HG02678 (cell line): Measurements from ENCODE around the gene DLK2.
"Not testable (repeated sequence)": the region's sequence is repeated elsewhere in the genome, so short reads cannot be mapped to it uniquely, and the experiment has no call there.

Experiments used
- ATAC-seq: cut with Tn5 transposase; IDR thresholded peaks from one replicate; pipeline ENCODE4 v1.9.1; 2021; ENCODE audit warnings: mild to moderate bottlenecking, moderate library complexity; ENCODE audit not compliant: unreplicated experiment

DLK2 gene

GRCh38 chr6:43428112-43428570, 27.2 kb downstream of the DLK2 start:
- ATAC-seq = no peak

DNA sequence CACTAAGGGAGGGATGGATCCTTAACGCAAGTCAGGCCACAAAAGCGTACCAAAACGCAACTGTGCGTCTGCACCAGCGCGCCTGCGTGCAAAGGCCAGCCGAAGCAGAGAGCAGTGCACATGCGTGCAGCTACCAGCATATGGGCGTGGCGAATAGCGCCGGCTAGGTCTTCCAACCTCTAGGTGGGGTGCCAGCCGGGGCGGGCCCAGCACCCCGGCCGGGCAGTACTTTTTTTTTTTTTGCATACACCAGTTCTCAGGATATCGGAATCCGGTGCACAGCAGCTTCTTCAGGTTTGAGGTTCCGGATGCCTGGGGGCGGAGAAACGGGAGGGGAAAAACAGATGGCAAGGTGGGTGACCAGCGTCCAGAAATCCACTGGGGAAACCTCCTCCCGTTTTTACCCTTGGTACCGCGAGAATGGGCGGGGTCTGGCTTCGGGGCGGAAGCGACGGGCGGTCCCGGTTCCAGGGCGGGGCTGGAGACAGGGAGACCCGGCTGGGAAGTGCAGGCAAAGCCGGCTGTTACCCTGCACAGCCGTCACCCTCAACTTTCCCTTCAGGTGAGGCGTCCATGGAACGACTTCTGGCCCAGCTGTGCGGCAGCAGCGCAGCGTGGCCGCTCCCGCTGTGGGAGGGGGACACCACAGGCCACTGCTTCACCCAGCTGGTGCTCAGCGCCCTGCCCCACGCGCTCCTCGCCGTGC, 27.8 kb downstream of the DLK2 start, which contains the start of gene ABCC10:
ABCC10 (plus strand) TSS at position 136 of the 706 bp plus-strand sequence; CDS start at position 574, 438 bp downstream.
- ATAC-seq = peak; percentile 92

- ATAC-seq = no peak
These were observed 28.4 kb downstream of the DLK2 start for GRCh38 chr6:43426928-43427405.

DNA sequence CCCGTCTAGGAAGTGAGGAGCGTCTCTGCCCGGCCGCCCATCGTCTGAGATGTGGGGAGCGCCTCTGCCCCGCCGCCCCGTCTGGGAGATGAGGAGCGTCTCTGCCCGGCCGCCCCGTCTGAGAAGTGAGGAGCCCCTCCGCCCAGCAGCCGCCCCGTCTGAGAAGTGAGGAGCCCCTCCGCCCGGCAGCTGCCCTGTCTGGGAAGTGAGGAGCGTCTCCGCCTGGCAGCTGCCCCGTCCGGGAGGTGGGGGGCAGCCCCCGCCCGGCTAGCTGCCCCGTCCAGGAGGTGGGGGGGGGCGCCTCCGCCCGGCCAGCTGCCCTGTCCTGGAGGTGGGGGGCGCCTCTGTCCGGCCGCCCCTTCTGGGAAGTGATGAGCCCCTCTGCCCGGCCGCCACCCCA, 30.3 kb downstream of the DLK2 start:
- not testable (repeated sequence) for ATAC-seq

DNA sequence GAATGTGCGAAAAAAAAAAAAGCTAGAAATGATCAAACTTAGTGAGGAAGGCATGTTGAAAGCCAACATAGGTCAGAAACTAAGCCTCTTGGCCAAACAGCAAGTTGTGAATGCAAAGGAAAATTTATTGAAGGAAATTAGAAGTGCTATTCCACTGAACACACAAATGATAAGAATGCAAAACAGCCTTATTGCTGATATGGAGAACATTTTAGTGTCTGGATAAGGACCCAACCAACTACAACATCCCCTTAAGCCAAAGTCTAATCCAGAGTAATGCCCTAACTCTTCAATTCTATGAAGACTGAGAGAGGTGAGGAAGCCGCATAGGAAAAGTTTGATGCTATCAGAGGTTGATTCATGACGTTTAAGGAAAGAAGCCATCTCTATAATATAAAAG, 33.5 kb downstream of the DLK2 start:
- ATAC-seq = no peak

DNA sequence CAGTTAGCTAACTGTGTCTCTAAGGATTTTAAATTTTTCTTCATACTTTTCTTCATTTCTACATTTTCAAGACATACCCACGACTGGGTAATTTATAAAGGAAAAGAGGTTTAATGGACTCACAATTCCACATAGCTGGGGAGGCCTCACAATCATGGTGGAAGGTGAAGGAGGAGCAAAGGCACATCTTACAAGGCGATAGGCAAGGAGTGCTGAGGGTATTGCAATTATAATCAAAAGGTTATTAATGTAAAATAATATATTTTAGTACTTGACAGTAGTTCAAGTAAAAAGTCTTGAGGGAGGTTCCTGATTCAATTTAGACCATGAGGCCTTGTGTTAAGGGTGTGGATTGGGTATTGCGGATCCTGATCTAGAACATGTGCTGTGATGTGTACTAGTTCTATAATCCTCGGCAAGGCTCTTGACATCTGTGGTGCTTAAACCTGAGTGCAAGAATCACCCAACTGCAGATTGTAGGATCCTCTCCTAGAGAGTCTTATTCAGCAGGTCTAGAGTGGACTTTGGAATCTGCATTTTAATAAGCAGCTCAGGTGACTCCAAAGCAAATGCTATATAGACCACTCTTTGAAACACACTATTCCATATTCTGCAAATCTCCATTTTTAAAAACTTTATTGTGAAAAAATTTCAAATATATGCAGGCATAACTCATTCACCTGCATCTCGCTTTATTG, 35.2 kb downstream of the DLK2 start:
- ATAC-seq = no peak

GRCh38 chr6:43416935-43417334, 38.4 kb downstream of the DLK2 start:
- no peak for ATAC-seq

DNA sequence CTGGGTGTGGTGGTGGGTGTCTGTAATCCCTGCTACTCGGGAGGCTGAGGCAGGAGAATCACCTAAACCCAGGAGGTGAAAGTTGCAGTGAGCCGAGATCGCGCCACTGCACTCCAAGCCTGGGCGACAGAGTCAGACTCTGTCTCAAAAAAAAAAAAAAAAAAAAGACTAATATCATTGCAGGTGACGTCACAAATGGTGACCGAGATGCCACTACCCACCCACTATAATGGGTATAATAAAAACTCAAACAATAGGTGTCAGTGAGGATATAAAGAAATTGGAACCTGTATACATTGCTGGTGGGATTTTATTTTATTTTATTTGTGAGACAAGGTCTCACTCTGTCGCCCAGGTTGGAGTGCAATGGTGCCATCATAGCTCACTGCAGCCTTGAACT, 40.1 kb downstream of the DLK2 start:
- not testable (repeated sequence) for ATAC-seq

- ATAC-seq = no peak
These were observed 42.3 kb downstream of the DLK2 start for GRCh38 chr6:43413002-43413401.

DNA sequence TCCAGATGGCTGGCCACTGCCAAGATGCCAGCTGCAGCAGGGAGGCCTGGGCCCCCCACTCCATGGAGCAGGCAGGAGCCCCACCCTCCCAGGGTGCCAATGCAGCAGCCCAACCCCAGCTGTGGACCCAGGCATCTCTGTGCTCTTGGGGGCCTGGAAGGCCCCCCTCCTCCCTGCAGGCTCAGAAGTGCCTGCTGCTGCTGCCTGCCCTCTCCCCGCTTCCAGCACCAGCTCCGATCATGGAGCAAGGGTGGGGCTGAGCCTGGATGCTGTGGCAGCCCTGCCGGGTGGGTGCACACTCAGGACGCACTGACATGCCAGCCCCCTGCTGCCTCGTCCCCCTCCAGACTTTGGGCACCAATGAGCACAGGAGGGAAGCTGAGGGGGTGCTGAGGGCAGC, 42.8 kb downstream of the DLK2 start:
- no peak for ATAC-seq

DNA sequence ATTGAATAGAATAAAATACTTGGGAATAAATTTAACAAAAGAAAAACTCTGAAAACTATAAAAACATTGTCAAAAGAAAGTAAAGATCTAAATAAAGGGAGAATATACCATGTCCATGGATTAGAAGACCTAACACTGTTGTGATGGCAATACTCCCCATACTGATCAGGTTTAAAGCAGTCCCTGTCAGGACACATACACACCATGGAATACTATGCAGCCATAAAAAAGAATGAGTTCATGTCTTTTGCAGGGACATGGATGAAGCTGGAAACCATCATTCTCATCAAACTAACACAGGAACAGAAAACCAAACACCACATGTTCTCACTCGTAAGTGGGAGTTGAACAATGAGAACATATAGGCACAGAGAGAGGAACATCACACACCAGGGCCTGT, 44.6 kb downstream of the DLK2 start:
- not testable (repeated sequence) for ATAC-seq

DNA sequence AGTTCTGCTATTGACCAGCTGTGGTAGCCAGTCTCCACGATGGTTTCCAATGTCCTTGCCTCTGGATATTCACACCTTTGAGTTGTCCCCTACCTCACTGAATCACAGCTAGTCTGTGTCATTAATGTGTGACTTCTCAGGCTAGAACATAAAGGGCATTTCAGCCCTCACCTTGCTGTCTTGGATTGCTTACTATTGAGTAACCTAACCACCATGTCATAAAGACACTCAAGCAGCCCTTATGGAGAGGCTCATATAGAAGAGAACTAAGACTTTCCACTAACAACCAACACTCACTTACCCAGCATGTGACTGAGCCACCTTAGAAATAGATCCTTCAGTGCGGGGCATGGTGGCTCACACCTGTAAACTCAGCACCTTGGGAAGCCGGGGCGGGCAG, 47.1 kb downstream of the DLK2 start:
- no peak for ATAC-seq

GRCh38 chr6:43407296-43407695, 48.1 kb downstream of the DLK2 start:
- ATAC-seq = no peak

DNA sequence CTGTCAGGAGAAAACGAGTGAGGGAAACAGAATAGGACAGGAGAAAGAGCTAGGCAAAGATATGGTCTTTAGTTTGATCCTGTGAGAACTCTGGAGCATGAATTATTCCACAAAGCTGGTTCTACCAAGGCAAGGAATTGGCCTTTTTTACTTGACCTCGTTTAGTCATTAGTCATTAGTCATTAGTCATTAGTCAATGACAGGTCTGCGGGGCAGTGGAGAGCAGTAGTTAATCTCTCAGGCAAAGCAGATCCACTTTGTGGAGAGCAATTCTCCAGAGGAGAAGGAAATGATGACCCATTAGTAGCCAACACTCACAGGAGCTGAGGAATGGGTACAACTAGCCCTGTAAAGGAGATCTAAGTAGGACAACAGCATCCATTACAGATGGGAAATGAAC, 50.0 kb downstream of the DLK2 start:
- no peak for ATAC-seq

DNA sequence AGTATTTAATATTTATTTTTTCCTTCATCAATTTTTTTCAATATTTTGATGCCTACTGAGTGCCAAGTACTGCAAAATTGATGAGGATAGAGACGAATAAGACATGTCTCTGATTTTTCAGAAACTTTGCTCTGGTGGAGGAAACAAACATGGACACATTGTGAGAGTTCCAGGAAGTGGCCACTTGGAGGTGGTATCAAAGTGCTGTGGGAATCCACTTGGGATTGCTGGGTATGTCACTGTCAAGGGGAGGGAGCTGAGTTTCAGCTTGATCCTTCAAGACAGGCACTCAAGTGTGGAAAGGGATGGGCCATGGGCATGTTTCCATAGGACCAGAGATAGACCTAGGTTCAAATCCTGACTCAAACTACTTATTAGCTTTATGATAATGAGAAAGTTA, 52.5 kb downstream of the DLK2 start:
- ATAC-seq = no peak

- no peak for ATAC-seq
These were observed 53.6 kb downstream of the DLK2 start for GRCh38 chr6:43401730-43402129.
